ENCODE data around the gene TSBP1. TPM values are rescaled to one million over a fixed set of nuclear protein-coding genes. Genes with fewer than 3 reads are reported as not detected.
"Not testable (repeated sequence)": the region's sequence is repeated elsewhere in the genome, so short reads cannot be mapped to it uniquely, and the experiment has no call there.

TSBP1 gene
- polyA plus RNA-seq, 1 donor: not detected

DNA sequence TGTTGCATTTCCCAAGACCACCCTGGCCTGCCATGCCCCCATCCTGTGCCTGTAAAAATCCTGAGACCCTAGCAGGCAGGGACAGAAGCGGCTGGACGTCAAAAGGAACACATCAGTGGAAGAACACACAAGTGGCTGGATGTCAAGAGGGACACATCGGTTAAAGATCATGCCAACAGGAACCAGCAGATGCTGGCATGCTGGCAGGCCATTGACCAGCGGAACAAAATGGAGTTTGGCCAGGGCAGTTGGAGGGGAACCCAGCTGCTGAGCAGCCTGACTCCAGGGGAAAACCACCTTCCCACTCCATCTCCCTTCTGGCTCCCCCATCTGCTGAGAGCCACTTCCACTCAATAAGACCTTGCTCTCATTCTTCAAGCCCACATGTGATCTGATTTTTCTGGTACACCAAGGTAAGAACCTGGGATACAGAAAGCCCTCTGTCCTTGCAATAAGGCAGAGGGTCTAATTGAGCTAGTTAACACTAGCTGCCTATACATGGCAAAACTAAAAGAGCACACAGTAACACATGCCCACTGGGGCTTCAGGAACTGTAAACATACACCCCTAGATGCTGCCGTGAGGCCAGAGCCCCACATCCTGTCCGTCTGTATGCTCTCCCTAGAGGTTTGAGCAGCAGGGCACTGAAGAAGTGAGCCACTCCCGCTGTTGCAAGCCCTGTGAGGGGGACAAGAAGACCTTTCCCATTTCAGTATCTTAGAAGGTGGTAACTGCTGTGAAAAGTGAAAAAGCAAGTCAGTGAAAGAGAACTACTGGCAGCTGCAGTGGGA is 4.2 kb upstream of the TSBP1 start:
- no peaks in the 10 kb centered on the region for H3K9me3 ChIP-seq (ENCODE audit: control insufficient read depth, low read depth, low read length)
- DNase-seq: no peak
- H3K27me3 ChIP-seq (ENCODE audit: control insufficient read depth, insufficient read depth, low read length): no peaks in the 10 kb centered on the region
- H3K36me3 ChIP-seq (ENCODE audit: control insufficient read depth, insufficient read depth, low read length): no peaks in the 10 kb centered on the region
- no CpG with 5 or more reads among the region's 7 CpGs for WGBS (ENCODE audit: insufficient coverage, low lambda C conversion rate)
- no peak overlapping the region for H3K4me3 ChIP-seq (ENCODE audit: low read length)
- peaks cover 26% of the 10 kb centered on the region for H3K4me1 ChIP-seq (ENCODE audit: control insufficient read depth, insufficient read depth, low read length)
- H3K27ac ChIP-seq (ENCODE audit: low read length): no peak overlapping the region

DNA sequence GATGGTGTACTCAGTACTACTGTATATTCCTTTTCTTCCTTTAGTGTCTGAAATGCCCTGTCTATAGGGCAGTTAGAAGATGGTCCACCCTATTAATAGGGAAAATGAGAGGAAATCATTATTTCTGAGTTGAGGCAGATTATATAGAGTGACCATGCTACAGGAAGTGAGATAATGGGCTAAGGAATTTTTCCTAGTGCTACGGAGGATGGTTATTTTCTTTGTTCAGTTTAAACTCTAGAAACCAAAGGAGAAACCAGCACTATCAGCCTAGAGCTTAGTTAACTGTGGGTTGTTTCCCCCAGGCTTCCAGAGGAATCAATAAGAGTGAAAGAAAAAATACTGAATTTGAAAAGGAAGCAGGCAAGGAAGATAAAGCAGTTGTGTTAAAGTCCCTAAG is 474 bp downstream of the TSBP1 start:
- Histone ChIP-seq H3K4me3 (ENCODE audit: low read length) (no peak overlapping the region), H3K27ac (ENCODE audit: low read length) (no peak overlapping the region), H3K36me3 (ENCODE audit: control insufficient read depth, insufficient read depth, low read length) (no peaks in the 10 kb centered on the region), H3K9me3 (ENCODE audit: control insufficient read depth, low read depth, low read length) (no peaks in the 10 kb centered on the region), H3K4me1 (ENCODE audit: control insufficient read depth, insufficient read depth, low read length) (peaks cover 10% of the 10 kb centered on the region), H3K27me3 (ENCODE audit: control insufficient read depth, insufficient read depth, low read length) (no peaks in the 10 kb centered on the region)
- WGBS (ENCODE audit: insufficient coverage, low lambda C conversion rate): 60% methylated on average over 1 of the region's 1 CpG
- DNase-seq: no peak

DNA sequence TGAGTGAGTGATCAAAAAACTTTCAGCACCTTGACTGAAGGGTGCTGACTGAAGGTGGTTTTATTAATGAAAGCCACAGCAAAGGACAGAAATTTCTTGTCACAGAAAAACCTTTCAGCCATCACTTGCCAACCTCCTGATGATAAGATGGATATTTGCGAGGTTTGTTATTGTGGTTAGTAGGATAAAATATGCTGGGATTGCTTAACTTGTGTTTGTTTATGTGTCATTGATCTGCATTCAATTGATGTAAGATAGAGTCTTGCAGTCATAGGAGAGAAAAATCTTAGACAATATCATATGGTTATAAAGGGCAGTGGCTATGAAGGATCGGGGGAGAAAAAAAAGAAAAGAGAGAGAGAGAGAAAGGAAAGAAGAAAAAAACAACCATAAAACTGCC is 1.2 kb downstream of the TSBP1 start:
- DNase-seq: no peak
- H3K4me3 ChIP-seq (ENCODE audit: low read length): no peak overlapping the region
- WGBS (ENCODE audit: insufficient coverage, low lambda C conversion rate): 100% methylated on average over 1 of the region's 2 CpGs
- peaks cover 9% of the 10 kb centered on the region for H3K4me1 ChIP-seq (ENCODE audit: control insufficient read depth, insufficient read depth, low read length)
- no peaks in the 10 kb centered on the region for H3K36me3 ChIP-seq (ENCODE audit: control insufficient read depth, insufficient read depth, low read length)
- no peaks in the 10 kb centered on the region for H3K9me3 ChIP-seq (ENCODE audit: control insufficient read depth, low read depth, low read length)
- H3K27me3 ChIP-seq (ENCODE audit: control insufficient read depth, insufficient read depth, low read length): no peaks in the 10 kb centered on the region
- no peak overlapping the region for H3K27ac ChIP-seq (ENCODE audit: low read length)

DNA sequence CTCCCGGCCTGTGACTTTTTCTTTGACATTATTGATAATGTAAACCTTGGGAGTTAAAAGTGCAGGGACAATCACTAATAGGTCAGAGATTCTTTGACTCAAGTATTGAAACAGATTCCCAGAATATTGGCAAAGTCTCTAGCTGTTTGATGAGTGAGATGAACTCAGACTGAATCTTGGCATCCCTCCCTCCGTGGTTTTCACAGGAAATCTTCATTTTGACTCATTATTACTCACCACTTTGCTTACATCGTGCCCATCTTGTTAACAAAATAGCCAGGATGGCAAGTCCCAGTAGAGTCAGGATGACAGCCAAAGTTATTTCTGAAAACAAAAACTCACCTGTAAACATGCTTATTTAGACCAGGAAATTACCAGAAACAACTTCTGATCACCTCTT is 2.0 kb downstream of the TSBP1 start:
- no peak for DNase-seq
- Histone ChIP-seq H3K9me3 (ENCODE audit: control insufficient read depth, low read depth, low read length) (no peaks in the 10 kb centered on the region), H3K27ac (ENCODE audit: low read length) (no peak overlapping the region), H3K36me3 (ENCODE audit: control insufficient read depth, insufficient read depth, low read length) (no peaks in the 10 kb centered on the region), H3K27me3 (ENCODE audit: control insufficient read depth, insufficient read depth, low read length) (no peaks in the 10 kb centered on the region), H3K4me3 (ENCODE audit: low read length) (no peak overlapping the region), H3K4me1 (ENCODE audit: control insufficient read depth, insufficient read depth, low read length) (peaks cover 7% of the 10 kb centered on the region)
- 100% methylated on average over 1 of the region's 3 CpGs for whole genome bisulfite sequencing (ENCODE audit: insufficient coverage, low lambda C conversion rate)

DNA sequence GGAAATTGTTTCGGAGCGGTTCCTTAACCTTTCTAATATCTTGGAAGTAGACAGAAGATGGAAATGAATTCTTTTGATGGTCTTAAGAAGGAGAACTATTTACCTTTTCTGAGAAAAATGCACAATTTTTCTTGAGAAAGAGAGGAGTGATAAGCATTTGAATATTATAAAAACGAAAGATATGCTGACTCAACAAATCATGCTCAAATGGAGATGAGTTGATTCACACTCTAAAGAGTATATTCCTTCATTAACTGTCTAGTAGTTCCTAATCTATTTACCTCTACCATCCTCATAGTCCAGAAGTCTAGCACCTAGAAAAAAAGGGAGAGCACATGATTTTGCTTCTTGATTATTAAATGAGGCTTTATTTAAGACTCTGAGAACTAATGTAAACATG is 4.1 kb downstream of the TSBP1 start:
- DNase-seq: no peak
- WGBS (ENCODE audit: insufficient coverage, low lambda C conversion rate): no CpG with 5 or more reads among the region's 3 CpGs
- Histone ChIP-seq H3K9me3 (ENCODE audit: control insufficient read depth, low read depth, low read length) (no peaks in the 10 kb centered on the region), H3K36me3 (ENCODE audit: control insufficient read depth, insufficient read depth, low read length) (no peaks in the 10 kb centered on the region), H3K27me3 (ENCODE audit: control insufficient read depth, insufficient read depth, low read length) (no peaks in the 10 kb centered on the region), H3K4me3 (ENCODE audit: low read length) (no peak overlapping the region), H3K4me1 (ENCODE audit: control insufficient read depth, insufficient read depth, low read length) (no peaks in the 10 kb centered on the region), H3K27ac (ENCODE audit: low read length) (no peak overlapping the region)

DNA sequence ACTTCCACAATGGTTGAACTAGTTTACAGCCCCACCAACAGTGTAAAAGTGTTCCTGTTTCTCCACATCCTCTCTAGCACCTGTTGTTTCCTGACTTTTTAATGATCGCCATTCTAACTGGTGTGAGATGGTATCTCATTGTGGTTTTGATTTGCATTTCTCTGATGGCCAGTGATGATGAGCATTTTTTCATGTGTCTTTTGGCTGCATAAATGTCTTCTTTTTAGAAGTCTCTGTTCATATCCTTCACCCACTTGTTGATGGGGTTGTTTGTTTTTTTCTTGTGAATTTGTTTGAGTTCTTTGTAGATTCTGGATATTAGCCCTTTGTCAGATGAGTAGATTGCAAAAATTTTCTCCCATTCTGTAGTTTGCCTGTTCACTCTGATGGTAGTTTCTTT is 12.5 kb downstream of the TSBP1 start:
- H3K27me3 ChIP-seq (ENCODE audit: control insufficient read depth, insufficient read depth, low read length); H3K4me3 ChIP-seq (ENCODE audit: low read length); H3K9me3 ChIP-seq (ENCODE audit: control insufficient read depth, low read depth, low read length); H3K27ac ChIP-seq (ENCODE audit: low read length); H3K36me3 ChIP-seq (ENCODE audit: control insufficient read depth, insufficient read depth, low read length); H3K4me1 ChIP-seq (ENCODE audit: control insufficient read depth, insufficient read depth, low read length); DNase-seq: not testable (repeated sequence)
- no CpG with 5 or more reads among the region's 1 CpG for WGBS (ENCODE audit: insufficient coverage, low lambda C conversion rate)

DNA sequence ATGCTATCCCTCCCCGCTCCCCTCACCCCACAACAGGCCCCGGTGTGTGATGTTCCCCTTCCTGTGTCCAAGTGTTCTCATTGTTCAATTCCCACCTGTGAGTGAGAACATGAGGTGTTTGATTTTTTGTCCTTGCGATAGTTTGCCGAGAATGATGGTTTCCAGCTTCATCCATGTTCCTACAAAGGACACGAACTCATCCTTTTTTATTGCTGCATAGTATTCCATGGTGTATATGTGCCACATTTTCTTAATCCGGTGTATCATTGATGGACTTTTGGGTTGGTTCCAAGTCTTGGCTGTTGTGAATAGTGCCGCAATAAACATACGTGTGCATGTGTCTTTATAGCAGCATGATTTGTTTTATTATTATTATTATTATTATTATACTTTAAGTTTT is 13.2 kb downstream of the TSBP1 start:
- not testable (repeated sequence) for H3K4me1 ChIP-seq (ENCODE audit: control insufficient read depth, insufficient read depth, low read length); H3K27me3 ChIP-seq (ENCODE audit: control insufficient read depth, insufficient read depth, low read length); H3K9me3 ChIP-seq (ENCODE audit: control insufficient read depth, low read depth, low read length); H3K4me3 ChIP-seq (ENCODE audit: low read length); H3K27ac ChIP-seq (ENCODE audit: low read length); DNase-seq; H3K36me3 ChIP-seq (ENCODE audit: control insufficient read depth, insufficient read depth, low read length)
- no CpG with 5 or more reads among the region's 8 CpGs for WGBS (ENCODE audit: insufficient coverage, low lambda C conversion rate)

DNA sequence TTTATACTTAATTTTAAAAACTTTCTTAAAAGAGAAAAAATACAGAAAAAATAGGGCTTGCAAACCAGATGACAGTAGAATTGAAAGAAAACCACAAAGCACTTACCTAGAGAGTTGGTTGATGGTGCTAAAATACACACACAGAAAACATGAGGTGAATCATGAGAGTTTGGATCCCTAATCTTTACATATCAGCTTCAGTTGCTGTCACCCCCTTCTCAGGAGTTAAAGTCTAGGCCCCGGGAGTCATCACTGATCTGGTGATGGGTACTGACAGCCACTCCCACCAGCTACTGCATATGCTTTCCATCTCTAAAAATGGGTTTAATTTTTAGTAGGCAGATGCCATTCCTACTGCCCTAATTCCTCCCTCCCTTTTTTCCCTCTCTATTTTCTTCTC is 16.7 kb downstream of the TSBP1 start:
- H3K27me3 ChIP-seq (ENCODE audit: control insufficient read depth, insufficient read depth, low read length): no peaks in the 10 kb centered on the region
- no peaks in the 10 kb centered on the region for H3K36me3 ChIP-seq (ENCODE audit: control insufficient read depth, insufficient read depth, low read length)
- no peaks in the 10 kb centered on the region for H3K4me1 ChIP-seq (ENCODE audit: control insufficient read depth, insufficient read depth, low read length)
- no peak for DNase-seq
- H3K4me3 ChIP-seq (ENCODE audit: low read length): no peak overlapping the region
- H3K9me3 ChIP-seq (ENCODE audit: control insufficient read depth, low read depth, low read length): no peaks in the 10 kb centered on the region
- no peak overlapping the region for H3K27ac ChIP-seq (ENCODE audit: low read length)
- no CpG with 5 or more reads among the region's 1 CpG for WGBS (ENCODE audit: insufficient coverage, low lambda C conversion rate)

DNA sequence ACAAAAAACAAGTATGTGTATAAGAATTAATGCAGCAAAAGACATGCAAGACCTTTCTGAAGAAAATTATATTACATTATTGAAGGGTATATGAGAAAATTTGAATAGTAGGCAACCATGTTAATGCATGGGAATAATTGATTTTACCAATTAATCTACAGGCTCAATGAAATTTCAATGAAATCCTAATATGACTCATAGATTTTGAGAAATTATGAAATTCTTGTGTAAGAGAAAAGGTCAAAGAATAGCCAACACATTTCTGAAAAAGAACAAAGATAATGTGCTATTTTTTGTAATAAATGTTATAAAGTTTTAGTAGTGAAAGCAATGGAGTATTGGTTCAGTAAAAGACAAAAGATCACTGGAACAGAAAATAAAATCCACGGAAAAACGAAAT is 18.4 kb downstream of the TSBP1 start:
- Histone ChIP-seq H3K4me3 (ENCODE audit: low read length) (no peak overlapping the region), H3K9me3 (ENCODE audit: control insufficient read depth, low read depth, low read length) (no peaks in the 10 kb centered on the region), H3K36me3 (ENCODE audit: control insufficient read depth, insufficient read depth, low read length) (no peaks in the 10 kb centered on the region), H3K4me1 (ENCODE audit: control insufficient read depth, insufficient read depth, low read length) (no peaks in the 10 kb centered on the region), H3K27ac (ENCODE audit: low read length) (no peak overlapping the region), H3K27me3 (ENCODE audit: control insufficient read depth, insufficient read depth, low read length) (no peaks in the 10 kb centered on the region)
- no peak for DNase-seq
- 93% methylated on average over 2 of the region's 2 CpGs for WGBS (ENCODE audit: insufficient coverage, low lambda C conversion rate)

DNA sequence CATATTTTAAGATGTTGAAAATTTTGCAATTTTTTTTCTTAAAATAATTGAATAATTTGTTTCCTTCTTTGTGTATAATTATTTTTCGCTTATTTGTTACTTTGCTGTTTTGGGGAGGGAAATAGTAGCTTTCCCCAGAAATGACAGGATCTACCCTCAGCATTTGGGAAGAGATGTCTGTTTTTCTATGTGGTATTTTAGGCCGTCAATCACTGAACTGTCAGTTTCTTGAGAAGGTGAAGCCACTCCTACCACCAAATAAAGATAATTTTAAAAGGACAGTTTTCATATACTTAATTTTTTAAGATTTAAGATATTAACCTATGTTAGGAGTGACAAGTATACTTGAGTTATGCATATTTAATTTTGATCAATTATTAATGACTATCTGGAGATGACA is 31.5 kb downstream of the TSBP1 start:
- Histone ChIP-seq H3K4me1 (ENCODE audit: control insufficient read depth, insufficient read depth, low read length) (no peaks in the 10 kb centered on the region), H3K4me3 (ENCODE audit: low read length) (no peak overlapping the region), H3K27ac (ENCODE audit: low read length) (no peak overlapping the region), H3K36me3 (ENCODE audit: control insufficient read depth, insufficient read depth, low read length) (no peaks in the 10 kb centered on the region), H3K9me3 (ENCODE audit: control insufficient read depth, low read depth, low read length) (no peaks in the 10 kb centered on the region), H3K27me3 (ENCODE audit: control insufficient read depth, insufficient read depth, low read length) (no peaks in the 10 kb centered on the region)
- 90% methylated on average over 2 of the region's 2 CpGs for WGBS (ENCODE audit: insufficient coverage, low lambda C conversion rate)
- DNase-seq: no peak

DNA sequence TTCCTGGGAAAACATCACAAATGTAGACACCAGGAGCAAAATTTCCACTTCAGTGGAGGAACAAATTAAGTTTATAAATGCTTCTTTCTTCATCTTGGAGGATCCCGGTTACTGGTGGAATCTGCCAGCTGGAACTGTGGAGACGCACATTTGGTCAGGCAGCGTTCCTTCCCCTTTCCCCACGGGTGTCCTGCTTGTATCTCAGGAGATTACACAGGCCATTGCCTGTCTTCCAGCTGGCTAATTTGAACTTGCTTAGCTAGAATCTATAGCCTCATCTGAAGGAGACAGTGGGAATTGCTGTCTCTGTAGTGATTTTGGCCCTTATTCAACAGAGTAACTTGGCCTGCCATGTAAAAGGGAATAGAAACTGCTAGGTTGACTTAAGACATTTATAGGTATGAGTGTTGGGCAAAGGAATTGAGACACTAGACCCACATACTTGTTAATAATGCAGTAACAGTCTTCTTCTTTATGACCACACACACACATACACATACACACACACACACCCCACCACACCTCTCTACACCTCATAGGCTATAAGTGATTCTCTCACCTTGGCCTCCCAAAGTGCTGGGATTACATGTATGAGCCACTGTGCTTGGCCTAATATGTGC is 34.4 kb downstream of the TSBP1 start:
- Histone ChIP-seq H3K27me3 (ENCODE audit: control insufficient read depth, insufficient read depth, low read length) (no peaks in the 10 kb centered on the region), H3K36me3 (ENCODE audit: control insufficient read depth, insufficient read depth, low read length) (no peaks in the 10 kb centered on the region), H3K27ac (ENCODE audit: low read length) (no peak overlapping the region), H3K9me3 (ENCODE audit: control insufficient read depth, low read depth, low read length) (no peaks in the 10 kb centered on the region), H3K4me1 (ENCODE audit: control insufficient read depth, insufficient read depth, low read length) (no peaks in the 10 kb centered on the region), H3K4me3 (ENCODE audit: low read length) (no peak overlapping the region)
- no CpG with 5 or more reads among the region's 4 CpGs for WGBS (ENCODE audit: insufficient coverage, low lambda C conversion rate)
- no peak for DNase-seq
